Ascending aorta (tissue), 2 donors: ENCODE measurements around the gene XPO6. TPM values are rescaled to one million over a fixed set of nuclear protein-coding genes. Genes with fewer than 3 reads are reported as not detected.
A peak's percentile ranks its signal among the peaks of the same experiment; 100 is the strongest.

ENCODE experiments used
- DNase-seq, 2 donors: peaks; one replicate each; pipeline ENCODE4 v3.0.0-alpha.2; 2019; ENCODE audit warnings: low spot score in 2 of 2
- H3K27ac ChIP-seq, 2 donors: fragments of 200-600 bp; sonication (generic); one replicate each; pipeline ENCODE4 v1.5.1; 2016 to 2017; ENCODE audit warnings: mild to moderate bottlenecking in 1 of 2
- H3K27me3 ChIP-seq: fragments of 200-600 bp; sonication (generic); one replicate; pipeline ENCODE4 v1.5.1; 2017
- H3K36me3 ChIP-seq, 2 donors: fragments of 200-600 bp; sonication (generic); one replicate each; pipeline ENCODE4 v1.5.1; 2016
- H3K4me1 ChIP-seq, 2 donors: fragments of 200-600 bp; sonication (generic); one replicate each; pipeline ENCODE4 v1.5.1; 2016 to 2017; ENCODE audit warnings: mild to moderate bottlenecking in 1 of 2
- H3K4me3 ChIP-seq, 2 donors: fragments of 200-600 bp; sonication (generic); one replicate each; pipeline ENCODE4 v1.5.1; 2016 to 2017; ENCODE audit warnings: mild to moderate bottlenecking in 1 of 2
- H3K9me3 ChIP-seq, 2 donors: fragments of 200-600 bp; sonication (generic); one replicate each; pipeline ENCODE4 v1.5.1; 2016
- intact Hi-C: fragments of 100-400 bp; cut with DNase I; formaldehyde crosslinking; loops from one replicate; pipeline ENCODE4 v1.15.1; 2023
- total RNA-seq: library from RNA; depleted of rRNA; stranded (reverse); fragments of >200 nt; gene quantifications from one replicate; pipeline ENCODE4 v1.1.0, GENCODE V29; 2016
- TF ChIP-seq, protein P1 (sequence below), 3 experiments: fragments of 200-600 bp in 2 of 3; fragments of 450-650 bp in 1 of 3; sonication (generic) in 2 of 3; IDR thresholded peaks; one replicate each; pipeline ENCODE4 v1.5.1; 2016 to 2019; ENCODE audit warnings: antibody characterized with exemption in 3 of 3, mild to moderate bottlenecking in 1 of 3, moderate library complexity in 1 of 3

Gene XPO6
- total RNA-seq, 1 donor from 2014 or later: 180 TPM

DNA sequence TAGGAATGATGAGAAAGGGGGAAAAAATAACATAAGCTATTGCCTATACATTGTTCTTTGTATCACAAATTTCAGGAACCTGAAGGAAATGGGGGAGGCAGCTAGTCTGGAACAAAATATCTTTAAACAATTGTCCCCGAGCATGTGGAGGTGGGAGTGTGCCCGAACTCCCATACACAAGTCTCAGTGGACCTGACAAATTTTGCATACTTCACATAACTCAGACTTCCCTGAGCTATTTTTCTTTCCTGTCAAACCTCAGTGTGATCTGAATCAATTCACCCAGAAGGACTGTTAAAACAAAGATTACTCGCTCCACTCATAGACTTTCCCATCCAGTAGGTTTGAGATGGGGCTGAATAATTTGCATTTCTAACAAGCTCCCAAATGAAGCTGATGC is 1.6 kb upstream of the XPO6 start:
- intact Hi-C loops: loop anchor here (2.0 to 10.0 kb wide), 3 partner anchors 81 to 321 kb away; partner anchors contain the start of genes CLN3 and NUPR1
- DNase-seq: no peak
- no peak overlapping the region for H3K27ac ChIP-seq
- H3K27me3 ChIP-seq: no peaks in the 10 kb centered on the region
- no peaks in the 10 kb centered on the region for H3K36me3 ChIP-seq
- H3K4me1 ChIP-seq: peaks cover 0 to 11% of the 10 kb centered on the region in 2 donors
- H3K9me3 ChIP-seq: no peaks in the 10 kb centered on the region
- H3K4me3 ChIP-seq: no peak overlapping the region
- TF ChIP-seq, protein P1, sequence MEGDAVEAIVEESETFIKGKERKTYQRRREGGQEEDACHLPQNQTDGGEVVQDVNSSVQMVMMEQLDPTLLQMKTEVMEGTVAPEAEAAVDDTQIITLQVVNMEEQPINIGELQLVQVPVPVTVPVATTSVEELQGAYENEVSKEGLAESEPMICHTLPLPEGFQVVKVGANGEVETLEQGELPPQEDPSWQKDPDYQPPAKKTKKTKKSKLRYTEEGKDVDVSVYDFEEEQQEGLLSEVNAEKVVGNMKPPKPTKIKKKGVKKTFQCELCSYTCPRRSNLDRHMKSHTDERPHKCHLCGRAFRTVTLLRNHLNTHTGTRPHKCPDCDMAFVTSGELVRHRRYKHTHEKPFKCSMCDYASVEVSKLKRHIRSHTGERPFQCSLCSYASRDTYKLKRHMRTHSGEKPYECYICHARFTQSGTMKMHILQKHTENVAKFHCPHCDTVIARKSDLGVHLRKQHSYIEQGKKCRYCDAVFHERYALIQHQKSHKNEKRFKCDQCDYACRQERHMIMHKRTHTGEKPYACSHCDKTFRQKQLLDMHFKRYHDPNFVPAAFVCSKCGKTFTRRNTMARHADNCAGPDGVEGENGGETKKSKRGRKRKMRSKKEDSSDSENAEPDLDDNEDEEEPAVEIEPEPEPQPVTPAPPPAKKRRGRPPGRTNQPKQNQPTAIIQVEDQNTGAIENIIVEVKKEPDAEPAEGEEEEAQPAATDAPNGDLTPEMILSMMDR (IDR thresholded peaks at IDR 0.05): no peak

DNA sequence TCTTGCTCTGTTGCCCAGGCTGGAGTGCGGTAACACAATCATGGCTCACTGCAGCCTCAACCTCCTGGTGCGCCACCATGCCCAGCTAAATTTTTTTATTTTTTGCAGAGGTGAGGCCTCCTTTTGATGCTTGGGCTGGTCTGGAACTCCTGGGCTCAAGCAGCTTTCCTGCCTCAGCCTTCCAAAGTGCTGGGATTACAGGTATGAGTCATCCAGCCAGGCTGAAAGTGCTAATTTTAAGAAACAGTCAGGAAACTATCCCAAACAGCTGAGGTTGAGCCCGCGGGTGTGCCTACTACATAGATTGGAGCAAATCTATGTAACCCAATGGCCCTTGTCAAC is 738 bp upstream of the XPO6 start:
- H3K4me1 ChIP-seq: peaks cover 0 to 11% of the 10 kb centered on the region in 2 donors
- TF ChIP-seq, protein P1 (IDR thresholded peaks at IDR 0.05): no peak
- H3K36me3 ChIP-seq: no peaks in the 10 kb centered on the region
- intact Hi-C loops: loop anchor here (2.0 to 10.0 kb wide), 3 partner anchors 80 to 322 kb away; partner anchors contain the start of genes CLN3 and NUPR1
- DNase-seq: no peak
- no peaks in the 10 kb centered on the region for H3K9me3 ChIP-seq
- no peaks in the 10 kb centered on the region for H3K27me3 ChIP-seq
- peak overlapping the region; percentile 92 to 96 for H3K4me3 ChIP-seq
- peak overlapping the region; percentile 86 to 94 for H3K27ac ChIP-seq

DNA sequence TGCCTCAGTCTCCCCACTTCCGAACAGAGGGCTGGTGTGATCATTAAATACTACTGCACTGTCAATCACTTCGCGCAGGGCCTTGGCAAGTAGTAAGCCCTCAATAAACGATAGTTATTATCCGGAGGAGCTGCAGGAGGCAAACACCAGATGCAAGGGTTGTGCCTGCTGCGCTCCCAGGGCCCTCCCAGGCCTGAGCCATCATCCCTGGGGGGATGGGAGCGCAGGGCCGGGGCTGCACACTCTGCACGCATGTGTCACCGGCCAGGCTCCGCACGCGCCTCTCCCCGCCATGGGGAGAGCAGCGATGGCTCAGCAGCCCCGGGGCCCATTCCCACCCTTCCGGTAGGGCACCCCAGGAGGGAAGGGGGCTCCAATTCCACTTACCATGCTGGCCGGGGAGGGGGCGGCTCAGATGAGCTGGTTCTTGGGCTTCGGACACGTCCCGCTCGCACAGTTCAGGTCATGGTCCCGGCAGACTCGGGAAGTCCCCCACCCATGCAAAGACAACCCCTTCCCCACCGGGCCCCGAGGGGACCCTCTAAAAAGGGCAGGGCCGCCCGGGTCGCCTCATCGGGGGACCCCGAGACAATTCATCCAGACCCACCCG is 681 bp downstream of the XPO6 start:
- H3K27me3 ChIP-seq: no peaks in the 10 kb centered on the region
- peaks cover 0 to 11% of the 10 kb centered on the region in 2 donors for H3K4me1 ChIP-seq
- intact Hi-C loops: loop anchor here (5.0 to 10.0 kb wide), 2 partner anchors 79 to 324 kb away; partner anchors contain the start of gene NUPR1
- H3K27ac ChIP-seq: peak overlapping the region; percentile 86 to 94
- H3K9me3 ChIP-seq: no peaks in the 10 kb centered on the region
- H3K36me3 ChIP-seq: peaks cover 0 to 8% of the 10 kb centered on the region in 2 donors
- DNase-seq: peak in 1 of 2 donors; percentile 84
- TF ChIP-seq, protein P1 (IDR thresholded peaks at IDR 0.05): no peak
- peak overlapping the region; percentile 92 to 96 for H3K4me3 ChIP-seq

DNA sequence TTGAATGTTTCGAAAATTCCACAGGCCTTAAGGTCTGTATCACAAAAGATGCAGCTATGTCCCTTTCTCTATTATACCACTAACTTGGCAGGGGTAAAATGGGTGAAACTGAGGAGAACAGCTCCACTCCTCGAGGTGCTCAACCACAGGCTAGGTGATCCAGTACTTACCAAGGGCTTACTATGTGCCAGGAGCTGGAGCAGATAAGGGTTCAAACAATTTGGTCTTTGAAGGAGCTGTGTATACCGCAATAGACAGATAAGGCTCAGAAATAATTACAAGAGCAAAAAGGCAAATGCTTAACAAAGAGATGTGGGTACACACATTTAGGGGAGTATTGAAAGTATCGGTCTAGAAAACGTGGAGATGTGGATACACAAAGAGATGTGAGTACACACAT is 1.5 kb downstream of the XPO6 start:
- peaks cover 0 to 9% of the 10 kb centered on the region in 2 donors for H3K36me3 ChIP-seq
- H3K27me3 ChIP-seq: no peaks in the 10 kb centered on the region
- intact Hi-C loops: loop anchor here (5.0 to 10.0 kb wide), 2 partner anchors 78 to 325 kb away; partner anchors contain the start of gene NUPR1
- H3K4me1 ChIP-seq: peaks cover 0 to 11% of the 10 kb centered on the region in 2 donors
- H3K27ac ChIP-seq: no peak overlapping the region
- TF ChIP-seq, protein P1 (IDR thresholded peaks at IDR 0.05): no peak
- peak overlapping the region; percentile 92 to 96 for H3K4me3 ChIP-seq
- H3K9me3 ChIP-seq: no peaks in the 10 kb centered on the region
- DNase-seq: no peak

DNA sequence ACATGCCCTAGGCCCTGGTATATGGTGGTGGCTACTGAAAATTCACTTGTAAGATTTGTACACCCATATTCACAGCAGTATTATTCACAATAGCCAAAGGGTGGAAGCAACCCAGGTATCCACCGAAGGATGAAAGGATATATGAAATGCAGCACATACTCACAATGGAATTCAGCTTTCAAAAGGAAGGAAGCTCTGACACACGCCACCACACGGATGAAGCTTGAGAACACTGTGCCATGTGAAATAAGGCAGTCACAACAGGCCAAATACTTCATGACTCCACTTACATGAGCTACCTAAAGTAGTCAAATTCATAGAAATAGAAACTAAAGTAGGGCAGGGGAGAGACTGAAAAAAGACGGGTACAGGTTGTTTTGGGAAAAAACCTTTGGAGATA is 2.9 kb downstream of the XPO6 start:
- no peak overlapping the region for H3K27ac ChIP-seq
- peaks cover 0 to 11% of the 10 kb centered on the region in 2 donors for H3K4me1 ChIP-seq
- H3K9me3 ChIP-seq: no peaks in the 10 kb centered on the region
- peaks cover 0 to 23% of the 10 kb centered on the region in 2 donors for H3K36me3 ChIP-seq
- intact Hi-C loops: no loop called here
- H3K27me3 ChIP-seq: no peaks in the 10 kb centered on the region
- no peak overlapping the region for H3K4me3 ChIP-seq
- DNase-seq: no peak
- TF ChIP-seq, protein P1 (IDR thresholded peaks at IDR 0.05): no peak
